ENCODE measurements around the gene PAK6.

The PAK6 gene

GRCh38 chr15:40290918-40291574 is 52.2 kb downstream of the PAK6 start:
- DNase-seq (ENCODE audit: low read depth in 2 of 2, low spot score in 1 of 2): no peak

DNA sequence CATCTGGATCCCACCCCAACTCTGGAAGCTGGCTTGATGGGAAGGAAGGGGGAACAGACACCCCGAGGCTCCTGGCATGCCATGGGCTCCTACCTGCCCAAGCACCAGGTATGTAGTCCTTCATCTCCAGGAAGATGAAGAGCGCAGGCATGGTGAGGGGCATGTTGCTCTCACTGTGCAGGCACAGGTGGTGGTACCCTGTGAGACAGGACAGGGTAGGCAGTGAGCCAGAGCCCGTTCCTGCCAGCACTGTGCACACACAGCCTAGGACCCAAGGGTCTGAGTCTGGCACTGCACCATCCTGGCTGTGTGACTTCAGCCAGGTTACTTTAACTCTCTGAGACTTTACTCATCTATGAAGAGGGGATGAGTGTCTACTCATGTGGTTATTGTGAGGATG is 53.4 kb downstream of the PAK6 start:
- no peak for DNase-seq (ENCODE audit: low read depth in 2 of 2, low spot score in 1 of 2)

GRCh38 chr15:40293006-40293405 is 54.1 kb downstream of the PAK6 start:
- no peak for DNase-seq (ENCODE audit: low read depth in 2 of 2, low spot score in 1 of 2)

DNA sequence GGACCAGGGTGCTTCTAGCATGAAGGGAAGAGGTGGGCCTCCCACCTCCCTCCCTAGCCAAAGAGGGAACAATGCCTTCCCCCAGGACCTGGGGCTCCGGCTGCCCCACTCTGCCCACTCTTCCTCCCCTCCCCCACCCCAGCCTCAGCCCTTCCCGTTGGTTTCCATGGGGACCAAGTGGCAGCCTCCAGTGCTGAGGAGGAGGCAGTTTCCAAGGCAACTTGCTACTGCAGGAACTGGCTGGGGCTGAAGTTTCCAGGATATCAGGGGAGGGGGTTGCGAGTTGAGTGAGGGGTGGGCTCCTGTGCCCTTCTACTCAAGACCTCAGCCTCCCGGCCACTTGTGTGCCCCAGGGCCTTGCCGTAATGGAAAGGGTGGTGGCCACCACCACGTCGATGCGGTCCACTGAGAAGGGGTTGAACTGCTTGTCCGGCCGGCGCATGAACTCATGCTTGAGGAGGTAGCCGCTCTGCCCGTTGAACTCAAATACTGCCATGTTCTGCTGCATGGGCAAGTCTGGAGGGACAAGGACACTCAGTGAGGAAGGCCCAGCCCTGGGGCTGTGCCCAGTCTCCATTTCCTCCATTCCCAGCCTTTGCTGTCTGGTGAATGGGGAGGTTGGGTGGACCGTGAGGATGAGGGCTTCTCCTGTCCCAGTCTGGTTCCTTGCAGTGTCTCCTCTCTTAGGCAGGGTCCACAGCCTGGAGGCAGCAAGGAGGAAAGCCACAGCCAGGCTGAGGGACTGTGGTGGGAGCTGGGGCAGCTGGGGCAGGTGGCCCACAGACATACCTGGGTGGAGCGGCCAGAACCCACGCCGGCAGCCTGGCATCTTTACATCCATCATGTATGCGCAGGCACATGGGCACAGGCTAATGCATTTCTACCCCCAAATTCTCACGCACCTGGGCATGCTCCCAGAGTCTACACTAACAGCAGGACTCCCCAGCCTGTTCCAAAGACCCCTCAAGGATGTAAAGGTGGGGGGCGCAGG is 55.3 kb downstream of the PAK6 start:
- DNase-seq (ENCODE audit: low read depth in 2 of 2, low spot score in 1 of 2): no peak

GRCh38 chr15:40295297-40295696 is 56.4 kb downstream of the PAK6 start:
- no peak for DNase-seq (ENCODE audit: low read depth in 2 of 2, low spot score in 1 of 2)

DNA sequence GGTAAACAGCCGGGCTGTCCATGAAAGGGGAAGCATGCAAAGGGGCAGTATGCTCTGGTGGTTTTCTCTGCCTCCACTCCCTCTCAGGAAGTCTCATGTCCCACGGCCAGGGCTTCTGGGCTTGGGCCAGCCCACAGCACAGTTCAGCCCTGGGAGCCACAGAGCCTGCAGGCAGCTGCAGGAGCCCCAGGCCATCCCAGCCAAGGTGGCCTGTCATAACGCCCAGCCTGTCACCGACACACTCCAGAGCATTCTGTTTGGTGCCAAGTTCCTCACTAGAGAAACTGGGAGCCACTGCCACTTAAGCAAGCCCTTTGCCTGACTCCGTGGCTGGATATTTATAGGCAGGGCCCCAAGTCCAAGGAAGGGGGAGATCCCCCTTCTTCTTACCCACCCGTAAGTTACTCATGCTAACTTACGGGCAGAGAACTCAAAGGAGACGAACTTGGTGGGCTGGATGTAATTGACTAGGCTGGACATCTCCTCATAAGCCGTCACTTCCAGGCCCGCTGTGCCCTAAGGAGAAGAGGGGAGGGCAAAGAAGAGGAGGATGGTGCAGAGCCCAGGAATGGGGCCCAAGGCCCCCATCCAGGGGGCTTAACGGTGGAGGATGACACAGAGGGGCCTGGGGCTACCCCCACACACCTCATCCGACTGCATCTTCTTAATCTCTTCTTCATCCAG is 57.2 kb downstream of the PAK6 start:
- DNase-seq (ENCODE audit: low read depth in 2 of 2, low spot score in 1 of 2): no peak

- DNase-seq (ENCODE audit: low read depth in 2 of 2, low spot score in 1 of 2): no peak
Measured at GRCh38 chr15:40296561-40297230, 57.8 kb downstream of the PAK6 start.

DNA sequence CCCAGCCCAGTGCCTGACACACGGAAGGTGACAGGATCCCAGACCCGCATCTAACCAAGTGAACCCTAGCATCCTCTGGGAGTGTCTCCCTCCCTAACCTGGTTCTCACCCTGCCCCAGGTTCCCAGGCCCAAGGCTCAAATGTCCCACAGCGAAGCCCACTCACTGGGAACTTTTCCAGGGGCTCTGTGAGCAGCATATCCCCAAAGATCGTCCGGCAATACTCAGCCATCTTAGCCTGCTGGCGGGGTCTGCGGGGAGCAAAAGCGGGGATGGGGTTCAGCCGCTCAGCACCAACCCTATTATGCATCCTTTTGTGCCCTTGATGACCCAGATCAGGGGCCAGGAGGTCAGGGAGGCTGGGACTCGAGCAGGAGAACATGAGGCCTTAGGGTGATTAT is 58.5 kb downstream of the PAK6 start:
- DNase-seq (ENCODE audit: low read depth in 2 of 2, low spot score in 1 of 2): no peak

DNA sequence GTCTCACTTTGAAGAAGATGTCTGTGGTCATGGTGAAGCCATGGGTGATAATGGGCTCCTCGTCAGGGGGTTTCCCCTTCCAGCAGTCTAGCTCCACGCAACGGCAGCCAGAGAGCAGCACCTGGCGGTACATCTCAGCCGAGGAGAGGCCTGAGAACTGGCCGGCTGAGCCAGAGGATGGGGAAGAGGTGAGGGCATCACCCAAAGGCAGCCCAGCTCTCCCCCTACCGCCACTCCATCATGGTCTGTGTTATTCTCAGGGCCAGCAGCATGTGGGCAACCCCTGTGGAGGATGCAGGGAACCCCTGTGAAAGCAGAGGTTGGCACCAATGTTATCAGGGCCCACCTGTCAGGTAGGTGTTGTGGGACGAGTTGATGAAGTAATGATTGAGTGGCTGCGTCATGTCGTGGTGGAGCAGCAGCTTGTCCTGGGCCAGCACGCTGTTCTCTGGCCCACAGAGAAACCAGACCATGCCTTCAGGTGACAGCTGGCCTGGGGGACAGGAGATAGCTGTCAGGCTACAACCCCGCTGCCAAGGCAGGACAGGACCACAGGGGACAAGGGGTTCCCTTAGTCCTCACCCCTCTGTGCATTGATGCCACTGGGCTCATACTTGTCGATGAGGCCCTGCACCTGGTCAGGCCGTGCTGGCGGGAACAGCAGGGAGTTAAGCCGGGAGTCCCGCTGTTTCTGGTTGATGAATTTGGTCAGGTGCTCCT is 59.5 kb downstream of the PAK6 start:
- DNase-seq (ENCODE audit: low read depth in 2 of 2, low spot score in 1 of 2): no peak

GRCh38 chr15:40300367-40300766 is 61.5 kb downstream of the PAK6 start:
- DNase-seq (ENCODE audit: low read depth in 2 of 2, low spot score in 1 of 2): no peak

DNA sequence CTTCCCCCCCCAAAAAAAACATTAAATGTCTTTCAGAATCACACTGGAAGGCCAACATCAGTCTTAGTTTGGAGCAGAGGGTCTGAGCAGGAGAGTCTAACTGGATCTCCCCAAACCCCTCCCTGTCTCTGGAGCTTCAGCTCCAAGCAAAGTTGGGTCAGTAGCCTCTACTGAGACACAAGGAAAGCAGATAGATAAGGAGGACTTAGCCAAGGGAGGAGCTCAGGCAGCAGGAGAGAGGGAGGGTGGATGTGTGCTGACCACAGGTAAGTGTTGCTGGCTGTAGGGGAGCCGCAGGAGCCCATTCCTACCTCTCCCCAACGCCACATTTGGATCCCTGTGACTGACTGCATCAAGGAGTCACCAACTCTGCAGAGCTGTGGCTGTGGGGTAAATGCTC is 61.9 kb downstream of the PAK6 start:
- no peak for DNase-seq (ENCODE audit: low read depth in 2 of 2, low spot score in 1 of 2)

GRCh38 chr15:40301467-40302179 is 62.8 kb downstream of the PAK6 start:
- DNase-seq (ENCODE audit: low read depth in 2 of 2, low spot score in 1 of 2): no peak

- no peak for DNase-seq (ENCODE audit: low read depth in 2 of 2, low spot score in 1 of 2)
Measured at GRCh38 chr15:40302288-40302886, 63.5 kb downstream of the PAK6 start.

DNA sequence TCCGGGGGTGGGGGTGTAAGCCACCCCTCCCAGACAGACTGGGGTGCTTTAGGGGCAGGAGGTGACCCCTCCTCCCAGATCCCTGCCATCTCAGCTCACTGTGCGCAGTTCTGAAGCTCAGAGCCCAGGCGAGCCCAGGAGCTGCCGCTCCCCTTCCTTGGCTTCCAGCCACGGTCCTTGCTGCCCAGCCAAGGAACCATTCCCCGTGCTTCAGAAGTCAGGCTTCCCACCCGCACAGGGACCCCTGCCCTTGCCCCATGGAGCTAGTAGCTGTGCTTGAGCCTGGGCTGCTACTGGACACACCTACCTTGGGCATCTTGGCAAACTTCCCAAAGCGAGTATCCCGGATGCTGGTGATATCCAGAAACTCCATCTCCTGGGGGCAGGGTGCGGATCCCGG is 64.1 kb downstream of the PAK6 start:
- DNase-seq (ENCODE audit: low read depth in 2 of 2, low spot score in 1 of 2): no peak

GRCh38 chr15:40303576-40303975 is 64.7 kb downstream of the PAK6 start:
- DNase-seq (ENCODE audit: low read depth in 2 of 2, low spot score in 1 of 2): no peak

DNA sequence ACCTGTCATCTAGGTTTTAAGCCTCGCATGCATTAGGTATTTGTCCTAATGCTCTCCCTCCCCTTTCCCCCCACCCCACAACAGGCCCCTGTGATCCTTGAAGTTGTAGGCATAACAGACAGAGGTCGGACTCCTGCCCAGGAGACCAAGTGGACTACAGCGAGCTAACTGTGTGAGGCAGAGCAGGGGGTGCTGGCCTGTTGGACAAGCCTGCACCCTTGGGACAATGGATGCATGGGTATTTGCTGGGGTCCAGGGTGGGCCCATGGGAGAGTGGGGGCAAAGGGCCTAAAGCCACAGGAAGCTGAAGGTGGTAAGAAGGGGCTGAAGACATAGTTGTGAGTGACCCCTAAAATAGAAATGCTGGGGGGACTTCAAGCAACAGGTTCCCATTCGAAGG is 66.4 kb downstream of the PAK6 start:
- DNase-seq (ENCODE audit: low read depth in 2 of 2, low spot score in 1 of 2): no peak

DNA sequence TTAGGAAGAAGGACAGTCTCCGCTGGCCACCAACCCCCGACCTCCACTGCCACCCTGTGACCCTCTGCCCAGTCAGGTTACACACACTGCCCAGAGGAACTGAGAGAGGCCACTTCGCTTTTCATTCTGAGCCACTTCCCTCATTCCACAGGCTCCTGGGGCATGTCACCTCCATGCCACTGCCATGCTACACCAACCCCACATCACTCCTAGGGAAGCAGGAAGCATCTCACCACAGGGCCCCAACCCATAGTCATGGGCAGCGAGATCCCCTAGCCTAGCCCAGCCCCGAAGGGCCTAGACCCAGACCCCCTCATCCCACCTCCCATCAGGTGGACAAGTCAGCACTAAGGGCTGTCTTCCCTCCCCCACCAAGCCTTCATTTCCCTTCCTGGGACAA is 67.5 kb downstream of the PAK6 start:
- DNase-seq (ENCODE audit: low read depth in 2 of 2, low spot score in 1 of 2): no peak

GRCh38 chr15:40306908-40307307 is 68.0 kb downstream of the PAK6 start:
- no peak for DNase-seq (ENCODE audit: low read depth in 2 of 2, low spot score in 1 of 2)

- DNase-seq (ENCODE audit: low read depth in 2 of 2, low spot score in 1 of 2): peak; percentile 41 to 44
Measured at GRCh38 chr15:40307421-40308211, 68.8 kb downstream of the PAK6 start, which contains the start of gene PLCB2. TSS of gene PLCB2 (minus strand) at chr15:40307935. CDS start at chr15:40307672, 263 bp downstream.
